Endothelial cell of umbilical vein (primary cell): Measurements from ENCODE around the gene MTM1. TPM values are rescaled to one million over a fixed set of nuclear protein-coding genes. Genes with fewer than 3 reads are reported as not detected.

Source experiments
- BruUV-seq: library from RNA; stranded (reverse); fragments of 400-500 nt; replicated peaks from 2 replicates; lab custom pipeline; 2021; lab: Mats Ljungman, UMichigan
- CTCF ChIA-PET: fragments of 300-600, 350-600 bp; sonication (Branson Sonifier 250); formaldehyde crosslinking; loops from one replicate; lab custom pipeline; 2021; ENCODE audit warnings: antibody characterized with exemption, inconsistent platforms; lab: Charles Lee
- POLR2A ChIA-PET: fragments of 300-600, 350-600 bp; sonication (Branson Sonifier 250); formaldehyde crosslinking; loops from one replicate; lab custom pipeline; 2021; ENCODE audit warnings: antibody characterized with exemption, inconsistent platforms; lab: Charles Lee
- DNase-seq: peaks from one replicate; pipeline ENCODE4 v3.0.0-alpha.2; 2011; ENCODE audit warnings: low read depth, low spot score
- FAIRE-seq: peaks from 2 replicates; lab custom pipeline; 2011; peaks lifted over from hg19 to GRCh38; lab: Jason Lieb, UNC
- H2AFZ ChIP-seq: 2 replicates; pipeline ENCODE4 v1.6.0; 2012; ENCODE audit warnings: low read depth, low read length, control low read depth, inconsistent platforms
- H3K27ac ChIP-seq: 2 replicates; pipeline ENCODE4 v1.5.1; 2011; ENCODE audit warnings: low read depth, mild to moderate bottlenecking, control low read depth, low read length, moderate library complexity; ENCODE audit not compliant: insufficient read depth
- H3K27me3 ChIP-seq, 2 experiments: 2 replicates each; pipeline versions ENCODE4 v1.6.0 to v1.6.1; 2011; ENCODE audit warnings: low read length in 2 of 2, mixed read lengths in 1 of 2; ENCODE audit not compliant: control insufficient read depth in 2 of 2, insufficient read depth in 2 of 2
- H3K36me3 ChIP-seq, 2 experiments: 2 replicates in 1 of 2; 3 replicates in 1 of 2; pipeline ENCODE4 v1.5.1; 2011; ENCODE audit warnings: low read length in 2 of 2, mild to moderate bottlenecking in 1 of 2, moderate library complexity in 1 of 2; ENCODE audit not compliant: control insufficient read depth in 2 of 2, insufficient read depth in 2 of 2; ENCODE audit errors: extremely low read depth in 1 of 2
- H3K4me1 ChIP-seq: 3 replicates; pipeline ENCODE4 v1.5.1; 2011; ENCODE audit warnings: mild to moderate bottlenecking, low read length; ENCODE audit not compliant: control insufficient read depth, insufficient read depth; ENCODE audit errors: extremely low read depth
- H3K4me2 ChIP-seq: 2 replicates; pipeline ENCODE4 v1.6.1; 2011; ENCODE audit warnings: low read length, control low read depth, mixed read lengths; ENCODE audit not compliant: insufficient read depth
- H3K4me3 ChIP-seq, 3 experiments: fragments of 200-600 bp in 1 of 3; sonication (generic), shearing (Covaris generic) in 1 of 3; replicated peaks in 1 of 3; 2 replicates each; pipeline ENCODE4 v1.5.1; 2011 to 2016; ENCODE audit warnings: control low read depth in 3 of 3, low read length in 3 of 3, mild to moderate bottlenecking in 2 of 3, inconsistent platforms in 1 of 3, low read depth in 1 of 3, moderate library complexity in 1 of 3; ENCODE audit not compliant: insufficient read depth in 1 of 3
- H3K79me2 ChIP-seq: 2 replicates; pipeline ENCODE4 v1.6.0; 2012; ENCODE audit warnings: low read length, inconsistent platforms; ENCODE audit not compliant: control insufficient read depth, insufficient read depth
- H3K9ac ChIP-seq: replicated peaks from 2 replicates; pipeline ENCODE3; 2011; ENCODE audit warnings: low read length, control low read depth; ENCODE audit not compliant: insufficient read depth; ENCODE audit errors: extremely low read depth
- H3K9me1 ChIP-seq: replicated peaks from 3 replicates; pipeline ENCODE4 v1.6.0; 2011; ENCODE audit warnings: mild to moderate bottlenecking, low read length; ENCODE audit not compliant: control insufficient read depth, insufficient read depth; ENCODE audit errors: extremely low read depth
- H3K9me3 ChIP-seq: replicated peaks from 2 replicates; pipeline ENCODE4 v1.5.1; 2012; ENCODE audit warnings: low read length, inconsistent platforms; ENCODE audit not compliant: control insufficient read depth, insufficient read depth
- H4K20me1 ChIP-seq: replicated peaks from 2 replicates; pipeline ENCODE3; 2011; ENCODE audit warnings: mild to moderate bottlenecking, low read length; ENCODE audit not compliant: control insufficient read depth, insufficient read depth; ENCODE audit errors: extremely low read depth
- EZH2 ChIP-seq: IDR thresholded peaks from 2 replicates; pipeline ENCODE4 v1.6.1; 2012; ENCODE audit warnings: borderline replicate concordance, low read depth, mild to moderate bottlenecking, moderate library complexity, low read length, inconsistent platforms; ENCODE audit not compliant: severe bottlenecking
- FOS ChIP-seq: IDR thresholded peaks from 2 replicates; pipeline ENCODE4 v1.6.1; 2011; ENCODE audit warnings: mild to moderate bottlenecking, low read length, moderate library complexity, borderline replicate concordance; ENCODE audit not compliant: insufficient read depth
- GATA2 ChIP-seq: IDR thresholded peaks from 2 replicates; pipeline ENCODE4 v1.7.0; 2011; ENCODE audit warnings: low read depth, mild to moderate bottlenecking, moderate library complexity, mixed read lengths, low read length; ENCODE audit not compliant: insufficient read length, insufficient read depth
- JUN ChIP-seq: IDR thresholded peaks from 2 replicates; pipeline ENCODE4 v1.6.1; 2011; ENCODE audit warnings: borderline replicate concordance, low read depth; ENCODE audit not compliant: insufficient read length, insufficient read depth
- MAX ChIP-seq: IDR thresholded peaks from 2 replicates; pipeline ENCODE4 v1.6.1; 2011; ENCODE audit not compliant: insufficient read depth, insufficient read length
- POLR2A ChIP-seq: IDR thresholded peaks from 2 replicates; pipeline ENCODE4 v1.6.1; 2012; ENCODE audit warnings: low read depth, mild to moderate bottlenecking, control low read depth, low read length
- POLR2AphosphoS5 ChIP-seq: IDR thresholded peaks from 2 replicates; pipeline ENCODE4 v1.6.1; 2012; ENCODE audit warnings: low read depth, mild to moderate bottlenecking, control low read depth, low read length, moderate library complexity; ENCODE audit not compliant: insufficient read depth
- dilution Hi-C: fragments of 300-500 bp; cut with MboI; formaldehyde crosslinking; loops from one replicate; pipeline ENCODE4 v1.15.0; 2019; ENCODE audit warnings: low sequenced_read_pairs; ENCODE audit not compliant: extremely low pct_ligation_motif_present
- intact Hi-C: fragments of 100-400 bp; cut with micrococcal nuclease; formaldehyde crosslinking; loops from one replicate; pipeline ENCODE4 v1.10.0; 2022
- polyA plus RNA-seq, 4 experiments: library from polyadenylated mRNA; depleted of rRNA in 3 of 4; stranded (reverse) in 3 of 4; unstranded in 1 of 4; fragments of >200 nt; gene quantifications; 2 replicates each; pipeline versions ENCODE4 v1.2.1 to v1.2.3, GENCODE V29; 2011 to 2012; ENCODE audit warnings: missing spikeins in 1 of 4
- total RNA-seq: library from RNA; stranded (reverse); gene quantifications from 2 replicates; pipeline ENCODE4 v1.2.3, GENCODE V29; 2021
- TF ChIP-seq, protein P1 (sequence below), 2 donors: IDR thresholded peaks; 1 replicate in 1 of 2; 2 replicates in 1 of 2; pipeline ENCODE4 v1.5.1; 2011; ENCODE audit warnings: low read length in 2 of 2, mild to moderate bottlenecking in 2 of 2, moderate library complexity in 2 of 2, control low read depth in 1 of 2, inconsistent platforms in 1 of 2, low read depth in 1 of 2; ENCODE audit not compliant: insufficient read depth in 1 of 2; ENCODE audit errors: extremely low read depth in 1 of 2

The MTM1 gene
- total and polyA plus RNA-seq, 2 donors (not counting 3 experiments of a cell fraction or from before 2014, with no cell fraction given), result 2.4 to 13.2 TPM

DNA sequence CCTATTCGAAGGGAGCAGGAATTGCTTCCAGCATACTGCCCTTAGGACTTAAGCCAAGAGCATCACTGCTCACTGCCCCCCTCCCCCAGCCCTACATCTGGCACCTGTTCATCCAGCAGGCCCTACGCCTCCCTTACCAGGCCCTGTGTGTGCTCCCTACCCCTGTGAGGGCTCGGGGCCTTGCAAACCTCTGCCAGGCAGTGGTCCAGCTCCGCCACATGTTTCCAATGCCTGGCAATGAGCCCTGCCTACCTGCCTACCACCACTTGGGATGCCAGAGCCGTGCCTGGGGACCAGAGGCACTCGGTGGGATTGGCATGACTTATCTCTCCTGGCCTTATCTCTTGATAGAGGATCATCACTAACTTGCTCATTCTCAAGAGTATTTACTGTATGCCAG, 27.5 kb upstream of the MTM1 start:
- no peak for TF ChIP-seq GATA2
- TF ChIP-seq, protein P1, sequence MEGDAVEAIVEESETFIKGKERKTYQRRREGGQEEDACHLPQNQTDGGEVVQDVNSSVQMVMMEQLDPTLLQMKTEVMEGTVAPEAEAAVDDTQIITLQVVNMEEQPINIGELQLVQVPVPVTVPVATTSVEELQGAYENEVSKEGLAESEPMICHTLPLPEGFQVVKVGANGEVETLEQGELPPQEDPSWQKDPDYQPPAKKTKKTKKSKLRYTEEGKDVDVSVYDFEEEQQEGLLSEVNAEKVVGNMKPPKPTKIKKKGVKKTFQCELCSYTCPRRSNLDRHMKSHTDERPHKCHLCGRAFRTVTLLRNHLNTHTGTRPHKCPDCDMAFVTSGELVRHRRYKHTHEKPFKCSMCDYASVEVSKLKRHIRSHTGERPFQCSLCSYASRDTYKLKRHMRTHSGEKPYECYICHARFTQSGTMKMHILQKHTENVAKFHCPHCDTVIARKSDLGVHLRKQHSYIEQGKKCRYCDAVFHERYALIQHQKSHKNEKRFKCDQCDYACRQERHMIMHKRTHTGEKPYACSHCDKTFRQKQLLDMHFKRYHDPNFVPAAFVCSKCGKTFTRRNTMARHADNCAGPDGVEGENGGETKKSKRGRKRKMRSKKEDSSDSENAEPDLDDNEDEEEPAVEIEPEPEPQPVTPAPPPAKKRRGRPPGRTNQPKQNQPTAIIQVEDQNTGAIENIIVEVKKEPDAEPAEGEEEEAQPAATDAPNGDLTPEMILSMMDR (IDR thresholded peaks at IDR 0.05; ENCODE audit: extremely low read depth in 1 of 2, insufficient read depth in 1 of 2, low read depth in 1 of 2, low read length in 2 of 2), result no peak
- TF ChIP-seq EZH2, result no peak
- no peak for TF ChIP-seq MAX
- no peak for TF ChIP-seq POLR2A
- no peak for TF ChIP-seq POLR2AphosphoS5
- POLR2A ChIA-PET, result no interaction called here
- H4K20me1 ChIP-seq, result no peaks in the 10 kb centered on the region
- DNase-seq (no peak), FAIRE-seq (no peak)
- H3K4me1 ChIP-seq, result no peaks in the 10 kb centered on the region
- H3K79me2 ChIP-seq, result no peaks in the 10 kb centered on the region
- CTCF ChIA-PET, result no interaction called here
- dilution Hi-C loops (no loop called here), intact Hi-C loops (no loop called here)
- H2AFZ ChIP-seq, result no peak overlapping the region
- no peaks in the 10 kb centered on the region for H3K9me3 ChIP-seq
- H3K9me1 ChIP-seq, result no peaks in the 10 kb centered on the region
- no peaks in the 10 kb centered on the region for H3K27me3 ChIP-seq
- no peak overlapping the region for H3K4me2 ChIP-seq
- H3K36me3 ChIP-seq, result no peaks in the 10 kb centered on the region
- H3K9ac ChIP-seq, result no peak overlapping the region
- H3K27ac ChIP-seq, result no peak overlapping the region
- no TSS peak for BruUV-seq
- H3K4me3 ChIP-seq, result no peak overlapping the region

- no peak overlapping the region for H2AFZ ChIP-seq
- H3K4me3 ChIP-seq, result no peak overlapping the region
- no peak overlapping the region for H3K4me2 ChIP-seq
- DNase-seq, result no peak
- H3K36me3 ChIP-seq, result no peaks in the 10 kb centered on the region
- FAIRE-seq, result no peak
- no TSS peak for BruUV-seq
- no peaks in the 10 kb centered on the region for H3K79me2 ChIP-seq
- no peaks in the 10 kb centered on the region for H3K27me3 ChIP-seq
- POLR2A ChIA-PET, result no interaction called here
- H3K4me1 ChIP-seq, result peaks cover 7% of the 10 kb centered on the region
- intact Hi-C loops, result no loop called here
- H4K20me1 ChIP-seq, result no peaks in the 10 kb centered on the region
- dilution Hi-C loops, result no loop called here
- no peaks in the 10 kb centered on the region for H3K9me3 ChIP-seq
- H3K27ac ChIP-seq, result no peak overlapping the region
- CTCF ChIA-PET, result interaction anchor here (1.2 kb wide), 1 partner anchor 178 kb away, joined by 3 read pairs; no protein-coding TSS in a partner anchor
- no peak overlapping the region for H3K9ac ChIP-seq
- H3K9me1 ChIP-seq, result no peaks in the 10 kb centered on the region
- TF ChIP-seq FOS, result no peak
- TF ChIP-seq POLR2AphosphoS5, result no peak
- TF ChIP-seq MAX, result no peak
- TF ChIP-seq JUN, result no peak
- TF ChIP-seq EZH2, result no peak
- no peak for TF ChIP-seq POLR2A
Measured at GRCh38 chrX:150542846-150543229, 25.6 kb upstream of the MTM1 start.
